Measurements from ENCODE around the gene GINS1. TPM values are rescaled to one million over a fixed set of nuclear protein-coding genes. Genes with fewer than 3 reads are reported as not detected.

Gene GINS1
- total RNA-seq, 1 experiment from 2014 or later: 30.4 TPM

- TF ChIP-seq REST (IDR thresholded peaks at IDR 0.05; ENCODE audit: low read depth): no peak
- TF ChIP-seq SIN3A (IDR thresholded peaks at IDR 0.05; ENCODE audit: low read depth): no peak
- TF ChIP-seq ELF1 (IDR thresholded peaks at IDR 0.05; ENCODE audit: borderline replicate concordance, low read depth): no peak
- TF ChIP-seq SRF (IDR thresholded peaks at IDR 0.05; ENCODE audit: low read depth): no peak
These were observed 1.4 kb downstream of the GINS1 start (continued) for GRCh38 chr20:25408890-25409289.

- ChIA-PET RAD21 (ENCODE audit: low non-redundant PET in 1 of 2, low total read pairs in 2 of 2, uncharacterized antibody in 2 of 2, unreplicated experiment in 2 of 2) (no interaction called here), POLR2A (no interaction called here)
These were observed 11.3 kb downstream of the GINS1 start for GRCh38 chr20:25418776-25419175.

More at GRCh38 chr20:25418776-25419175, 11.3 kb downstream of the GINS1 start:
- no peaks in the 10 kb centered on the region for H3K9me2 ChIP-seq (ENCODE audit: insufficient read depth)
- no peak overlapping the region for H3K27ac ChIP-seq (ENCODE audit: low read depth, low read length)
- no peak overlapping the region for H2AFZ ChIP-seq (ENCODE audit: low read depth, low read length, poor library complexity, severe bottlenecking)
- H3K4me2 ChIP-seq (ENCODE audit: low read length): no peak overlapping the region
- H3K27me3 ChIP-seq (ENCODE audit: insufficient read depth, low read length): no peaks in the 10 kb centered on the region
- ATAC-seq: peak; percentile 38; the same call in 1 of the 2 replicates
- no peak overlapping the region for H3K9ac ChIP-seq (ENCODE audit: low read length)
- intact Hi-C loops (cut with micrococcal nuclease): loop anchor here (5.0 kb wide), 1 partner anchor 426 kb away; the partner anchor contains the start of gene APMAP
- peaks cover 44% of the 10 kb centered on the region for H3K79me2 ChIP-seq (ENCODE audit: insufficient read depth, low read length)
- H3K9me3 ChIP-seq (ENCODE audit: control insufficient read depth in 1 of 2, insufficient read depth in 1 of 2, low read depth in 1 of 2, low read length in 2 of 2): no peaks in the 10 kb centered on the region
- peaks cover 0 to 9% of the 10 kb centered on the region in 2 experiments; a peak in 1 of 4 replicates for H3K4me1 ChIP-seq (ENCODE audit: control insufficient read depth in 1 of 2, insufficient read depth in 2 of 2, low read length in 2 of 2)
- H4K20me1 ChIP-seq (ENCODE audit: insufficient read depth): no peaks in the 10 kb centered on the region
- CTCF ChIA-PET: no interaction called here
- no peak for TF ChIP-seq CBX3 (IDR thresholded peaks at IDR 0.05; ENCODE audit: low read depth)
- TF ChIP-seq SRF (IDR thresholded peaks at IDR 0.05; ENCODE audit: low read depth): no peak
- no peak for TF ChIP-seq SIN3A (IDR thresholded peaks at IDR 0.05; ENCODE audit: low read depth)
- TF ChIP-seq MAX (IDR thresholded peaks at IDR 0.05): no peak
- no peak for TF ChIP-seq ELF1 (IDR thresholded peaks at IDR 0.05; ENCODE audit: borderline replicate concordance, low read depth)
- no peak for TF ChIP-seq POLR2AphosphoS5 (IDR thresholded peaks at IDR 0.05; ENCODE audit: low read depth, low read length)
- no peak for TF ChIP-seq EZH2phosphoT487 (IDR thresholded peaks at IDR 0.05; ENCODE audit: borderline replicate concordance)
- TF ChIP-seq CTCF (IDR thresholded peaks at IDR 0.05 in 2 of 3, conservative IDR thresholded peaks at IDR 0.05 in 1 of 3; ENCODE audit: borderline replicate concordance in 1 of 3, insufficient read depth in 1 of 3, low read depth in 2 of 3, low read length in 2 of 3): no peak
- no peak for TF ChIP-seq REST (IDR thresholded peaks at IDR 0.05; ENCODE audit: low read depth)
- peaks cover 18 to 37% of the 10 kb centered on the region in 2 experiments; a peak in 3 of 4 replicates for H3K36me3 ChIP-seq (ENCODE audit: control insufficient read depth in 1 of 2, insufficient read depth in 2 of 2, low read length in 2 of 2)
- no peak for DNase-seq (ENCODE audit: low read depth, low spot score)
- H3K4me3 ChIP-seq (replicated peaks in 1 of 2; ENCODE audit: low read depth in 1 of 2, low read length in 2 of 2): no peak overlapping the region
- BruUV-seq (replicated peaks): no TSS peak

Data from HCT116 (cell line).